GM20000 (cell line): ENCODE measurements around the gene SRRD.

ENCODE experiments used
- DNase-seq: peaks from one replicate; pipeline ENCODE4 v3.0.0; 2012; ENCODE audit warnings: low spot score
- CTCF ChIP-seq: IDR thresholded peaks from 2 replicates; pipeline ENCODE4 v1.5.1; 2012; ENCODE audit warnings: mild to moderate bottlenecking, control low read depth; ENCODE audit errors: extremely low read depth, missing control alignments

SRRD gene

GRCh38 chr22:26496456-26496855 is 12.8 kb downstream of the SRRD start:
- DNase-seq: no peak
- no peak for TF ChIP-seq CTCF

GRCh38 chr22:26499188-26499703 is 15.6 kb downstream of the SRRD start:
- DNase-seq: no peak
- no peak for TF ChIP-seq CTCF

- no peak for DNase-seq
- TF ChIP-seq CTCF: no peak
Observed at GRCh38 chr22:26501996-26502395, 18.3 kb downstream of the SRRD start.

- peak; percentile 71 for DNase-seq
Observed at GRCh38 chr22:26502688-26503561, 19.2 kb downstream of the SRRD start.

GRCh38 chr22:26503758-26504157 is 20.1 kb downstream of the SRRD start:
- DNase-seq: no peak
- TF ChIP-seq CTCF: no peak

More at GRCh38 chr22:26502688-26503561, 19.2 kb downstream of the SRRD start:
- TF ChIP-seq CTCF: peak; percentile 53

GRCh38 chr22:26508148-26508547 is 24.5 kb downstream of the SRRD start:
- TF ChIP-seq CTCF: no peak
- DNase-seq: no peak

- peak; percentile 92 for DNase-seq
Observed at GRCh38 chr22:26512149-26512793, 28.6 kb downstream of the SRRD start, which contains the start of gene TFIP11. TFIP11 (minus strand) TSS chr22:26512473; CDS start chr22:26510272, 2,201 bp downstream.

More at GRCh38 chr22:26512149-26512793, 28.6 kb downstream of the SRRD start, which contains the start of gene TFIP11:
- no peak for TF ChIP-seq CTCF
